Fibroblast of lung (primary cell): ENCODE data around the gene BBX.

Experiments
- CTCF ChIP-seq, 2 donors: IDR thresholded peaks in 1 of 2; conservative IDR thresholded peaks in 1 of 2; 1 replicate in 1 of 2; 2 replicates in 1 of 2; pipeline ENCODE4 v1.5.1; 2011 to 2012; ENCODE audit warnings: low read length in 2 of 2, control low read depth in 1 of 2, inconsistent platforms in 1 of 2, low read depth in 1 of 2, mild to moderate bottlenecking in 1 of 2
- EZH2 ChIP-seq: IDR thresholded peaks from 2 replicates; pipeline ENCODE4 v1.5.1; 2012; ENCODE audit warnings: low read length, control low read depth, mild to moderate bottlenecking; ENCODE audit errors: missing control alignments

- TF ChIP-seq CTCF (conservative IDR thresholded peaks at IDR 0.05 in 1 of 2, IDR thresholded peaks at IDR 0.05 in 1 of 2; ENCODE audit: low read depth in 1 of 2, low read length in 2 of 2), result no peak
- TF ChIP-seq EZH2, result no peak
These were observed 148.2 kb downstream of the BBX start for GRCh38 chr3:107670986-107671385.
